Stimulated activated CD4-positive, alpha-beta T cell treated with anti-CD3 and anti-CD28 coated beads, Interleukin-4, amount 100 ng/mL, for 1 hour (primary cell): ENCODE results near the gene RHOD.
A peak's percentile ranks its signal among the peaks of the same experiment; 100 is the strongest.

ENCODE experiments used
- DNase-seq: peaks from one replicate; pipeline ENCODE4 v3.0.0-alpha.2; 2020

Gene RHOD

DNA sequence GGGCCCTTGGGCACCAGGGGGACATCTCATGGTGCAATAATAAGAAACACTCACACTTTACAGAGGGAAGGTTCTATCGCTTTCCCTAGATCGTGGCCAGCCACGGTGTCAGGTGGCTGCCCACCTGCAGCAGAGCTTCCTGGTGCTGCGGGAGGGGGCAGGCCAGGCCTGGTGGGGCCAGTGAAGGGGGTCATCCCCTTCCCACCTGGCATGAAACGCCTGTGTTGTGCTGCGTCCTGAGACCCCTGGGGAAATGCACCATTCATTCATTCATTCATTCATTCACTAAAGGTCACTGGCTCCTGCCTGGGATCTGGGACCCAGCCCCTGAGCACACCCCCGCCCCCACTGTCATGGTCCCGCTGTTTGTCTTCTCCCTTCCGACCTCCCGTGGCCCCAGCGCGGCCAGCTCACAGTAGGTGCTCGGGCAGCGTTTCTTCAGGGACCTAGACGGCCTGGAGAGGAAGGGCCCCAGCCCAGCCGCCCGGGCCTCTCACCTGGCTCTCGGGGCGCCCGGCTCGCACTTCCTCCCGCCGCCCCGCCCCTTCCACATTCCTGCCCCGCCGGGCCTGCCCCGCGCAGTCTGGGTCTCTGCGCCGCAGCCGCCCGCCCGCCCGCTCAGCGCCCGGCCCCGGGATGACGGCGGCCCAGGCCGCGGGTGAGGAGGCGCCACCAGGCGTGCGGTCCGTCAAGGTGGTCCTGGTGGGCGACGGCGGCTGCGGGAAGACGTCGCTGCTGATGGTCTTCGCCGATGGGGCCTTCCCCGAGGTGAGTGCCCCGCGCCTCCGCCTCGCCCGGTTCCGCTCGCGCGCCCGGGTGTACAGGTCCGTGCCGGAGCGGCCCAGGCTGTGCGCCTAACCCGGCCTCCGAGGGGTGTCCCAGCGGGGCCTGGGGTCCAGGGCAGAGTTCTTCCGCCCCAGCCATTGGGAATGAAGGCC, at the start of gene RHOD:
TSS of gene RHOD (plus strand) at position 581 of the 938 bp plus-strand sequence. CDS start at position 637, 56 bp downstream.
- DNase-seq = peak; percentile 41

DNA sequence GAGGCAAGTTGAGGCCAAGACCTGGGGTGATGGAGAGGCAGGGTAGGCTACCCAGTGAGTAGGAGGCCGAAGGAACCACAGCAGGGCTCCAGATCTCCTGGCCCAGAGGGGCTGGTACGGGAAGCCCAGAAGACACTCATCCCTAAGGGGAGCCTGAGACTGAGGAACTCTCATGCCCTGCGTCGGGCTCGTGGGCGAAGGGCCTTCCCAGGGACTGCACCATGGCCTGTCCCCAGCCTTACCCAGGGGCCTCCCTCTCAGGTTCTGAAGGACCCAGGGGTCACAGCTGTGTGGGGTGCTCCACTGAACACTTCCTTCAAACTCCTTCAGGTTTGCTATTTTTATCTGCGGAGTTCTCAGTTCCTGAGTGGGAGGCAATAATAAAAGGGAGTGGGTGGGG, 49.5 kb upstream of the RHOD start:
- no peak for DNase-seq

DNA sequence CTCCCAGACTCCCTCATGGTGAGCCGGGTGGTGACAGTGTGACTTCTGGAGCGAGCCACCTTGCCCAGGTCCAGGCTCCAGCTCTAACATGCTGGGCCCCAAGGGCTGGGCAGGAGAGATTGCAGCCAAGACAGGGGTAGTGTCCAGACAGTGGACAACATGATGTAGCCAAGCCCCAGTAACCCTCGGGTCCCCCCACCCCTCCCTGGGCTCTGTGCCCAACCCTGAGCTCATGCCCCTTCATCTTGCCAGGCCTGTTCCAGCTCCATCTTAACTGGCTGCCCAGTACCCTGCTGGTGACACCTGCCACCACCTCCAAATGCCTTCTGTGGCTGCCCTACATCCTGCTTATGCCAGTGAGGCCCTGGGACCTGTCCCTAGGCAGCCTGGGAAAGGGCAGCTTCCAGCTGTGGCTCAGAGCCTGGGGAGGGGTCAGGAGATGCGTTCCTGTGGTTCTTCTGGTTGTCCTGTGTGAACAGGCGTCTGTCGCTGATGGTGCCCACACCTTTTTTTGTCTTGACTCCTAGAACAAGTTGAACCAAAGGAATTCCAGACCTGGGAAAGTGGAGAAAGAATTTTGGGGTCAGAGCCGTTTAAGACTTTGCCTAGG, 46.2 kb upstream of the RHOD start:
- DNase-seq = no peak

DNA sequence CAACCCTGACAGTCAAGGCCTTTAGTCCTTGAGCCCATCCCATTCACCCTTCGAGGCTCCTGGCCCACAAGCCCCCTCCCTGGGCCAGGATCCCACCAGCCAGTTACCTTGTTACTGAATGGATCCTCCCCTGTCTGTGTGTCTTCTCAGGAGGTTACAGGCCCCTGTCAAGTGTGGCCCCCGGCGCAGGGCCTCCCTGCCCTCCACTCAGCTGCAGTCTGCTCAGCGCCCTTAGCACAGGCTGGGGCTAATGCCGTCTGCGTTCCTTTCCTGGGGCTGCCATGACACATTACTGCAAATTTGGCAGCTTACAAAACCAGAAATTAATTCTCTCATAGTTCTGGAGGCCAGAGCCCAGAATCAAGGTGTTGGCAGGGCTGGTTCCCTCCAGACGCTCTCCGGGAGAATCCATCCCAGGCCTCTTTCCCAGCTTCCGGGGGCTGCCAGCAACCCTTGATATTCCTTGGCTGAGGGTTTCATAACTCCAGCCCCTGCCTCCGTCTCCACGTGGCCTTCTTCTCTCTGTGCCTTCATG, 43.1 kb upstream of the RHOD start:
- DNase-seq = no peak

- no peak for DNase-seq
Observed at GRCh38 chr11:67014343-67014742, 42.3 kb upstream of the RHOD start.

- DNase-seq = no peak
Observed at GRCh38 chr11:67015048-67015447, 41.6 kb upstream of the RHOD start.

GRCh38 chr11:67016550-67016949, 40.1 kb upstream of the RHOD start:
- no peak for DNase-seq

DNA sequence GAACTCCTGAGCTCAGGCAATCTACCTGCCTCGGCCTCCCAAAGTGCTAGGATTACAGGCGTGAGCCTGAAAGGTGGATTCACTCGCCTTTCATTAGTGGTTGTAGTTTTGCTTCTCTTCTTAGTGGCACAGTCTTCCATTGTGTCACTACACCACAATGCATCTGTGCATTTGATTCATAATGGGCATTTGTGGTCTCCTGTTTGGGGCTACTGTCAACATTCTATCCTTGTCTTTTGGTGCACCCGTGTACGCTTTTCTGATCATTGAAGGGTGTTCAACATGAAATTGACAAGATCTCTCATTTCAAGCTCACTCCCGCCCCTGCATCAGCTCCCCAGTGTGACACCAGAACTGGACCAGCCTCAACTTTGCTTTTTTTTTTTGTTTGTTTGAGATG, 35.7 kb upstream of the RHOD start:
- DNase-seq = no peak

- DNase-seq = no peak
Observed at GRCh38 chr11:67022341-67022933, 34.2 kb upstream of the RHOD start.

GRCh38 chr11:67022961-67023956, 33.4 kb upstream of the RHOD start, which contains the start of gene SYT12:
TSS of gene SYT12 (plus strand) at chr11:67023134. CDS start at chr11:67030145, 7,011 bp downstream.
- DNase-seq = peak; percentile 27

DNA sequence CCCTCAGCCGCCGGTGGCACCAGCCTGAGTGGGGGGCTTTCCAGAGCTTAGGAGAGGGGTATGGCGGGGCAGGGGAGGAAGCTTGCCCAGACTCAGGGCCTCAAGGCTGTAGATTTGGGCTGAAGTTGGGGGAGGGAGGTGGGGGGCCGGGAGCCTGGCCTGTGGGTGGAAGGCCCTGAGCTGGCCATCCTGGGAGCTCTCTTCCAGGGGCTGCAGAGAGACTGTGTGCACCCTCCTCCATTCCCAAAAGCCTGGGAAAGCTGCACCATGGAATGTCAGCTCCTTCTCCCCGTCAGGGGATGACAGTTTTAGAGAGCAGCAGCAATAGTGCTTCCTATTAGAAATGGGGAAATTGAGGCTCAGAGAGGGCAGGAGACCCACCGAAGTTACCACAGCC, 32.7 kb upstream of the RHOD start:
- no peak for DNase-seq

GRCh38 chr11:67024410-67024809, 32.2 kb upstream of the RHOD start:
- DNase-seq = peak; percentile 22

GRCh38 chr11:67024966-67025365, 31.7 kb upstream of the RHOD start:
- DNase-seq = no peak

GRCh38 chr11:67025750-67026149, 30.9 kb upstream of the RHOD start:
- DNase-seq = no peak

DNA sequence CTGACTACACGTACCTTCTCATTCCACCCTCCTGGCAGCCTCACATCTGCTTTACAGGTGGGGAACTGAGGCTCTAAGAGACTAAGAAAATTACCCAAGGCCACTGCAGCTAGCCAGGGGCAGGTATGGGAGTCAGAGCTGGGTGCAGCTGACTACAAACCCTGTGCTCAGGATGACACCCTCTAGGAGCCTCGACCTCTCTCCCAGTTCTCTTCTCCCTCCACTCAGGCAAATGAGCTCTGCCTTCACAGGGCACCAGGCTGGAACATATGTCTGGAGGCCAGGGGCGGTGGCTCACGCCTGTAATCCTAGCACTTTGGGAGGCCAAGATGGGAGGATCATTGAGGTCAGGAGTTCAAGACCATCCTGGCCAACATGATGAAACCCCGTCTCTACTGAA, 29.7 kb upstream of the RHOD start:
- DNase-seq = no peak

DNA sequence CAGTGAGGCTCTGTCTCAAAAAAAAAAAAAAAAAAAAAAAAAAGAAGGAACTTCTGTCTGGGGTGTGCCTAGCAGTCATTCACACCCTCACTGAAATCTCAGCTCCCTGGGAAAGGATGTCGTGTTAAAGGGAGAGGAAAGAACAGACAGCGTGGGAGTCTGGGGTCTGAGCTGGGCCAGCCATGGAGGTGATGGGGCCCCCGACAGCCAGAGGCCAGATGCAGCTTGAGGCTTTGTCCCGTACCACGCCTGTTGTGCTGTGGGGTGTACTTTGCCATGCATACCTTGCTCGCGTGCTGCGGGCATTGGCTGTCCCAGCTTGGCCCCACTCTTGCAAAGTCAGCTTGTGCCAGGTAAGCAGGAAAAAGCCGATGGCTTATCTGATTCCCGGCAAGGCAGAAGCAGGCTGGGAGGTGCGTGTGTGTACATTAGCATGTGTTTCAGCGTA, 29.1 kb upstream of the RHOD start:
- no peak for DNase-seq

- no peak for DNase-seq
Observed at GRCh38 chr11:67027943-67028542, 28.6 kb upstream of the RHOD start.

DNA sequence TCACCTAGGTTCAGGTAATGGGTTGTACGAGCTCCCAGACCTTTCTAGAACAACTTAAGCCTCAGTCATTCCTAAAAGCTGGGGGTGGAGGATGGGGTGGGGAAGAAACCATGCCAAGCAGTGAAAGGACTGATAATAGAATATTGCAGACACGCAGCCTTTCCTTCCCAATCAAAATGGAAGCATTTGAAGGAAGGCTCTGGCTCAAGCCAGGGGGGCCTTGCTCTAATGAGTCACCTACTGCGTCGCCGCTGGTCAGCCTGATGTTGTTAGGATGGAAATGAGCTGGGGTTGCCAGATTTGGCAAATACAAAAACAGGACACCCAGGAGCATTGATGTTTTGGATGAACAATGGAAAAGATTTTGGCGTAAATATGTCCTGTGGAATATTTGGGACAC, 27.5 kb upstream of the RHOD start:
- DNase-seq = no peak

DNA sequence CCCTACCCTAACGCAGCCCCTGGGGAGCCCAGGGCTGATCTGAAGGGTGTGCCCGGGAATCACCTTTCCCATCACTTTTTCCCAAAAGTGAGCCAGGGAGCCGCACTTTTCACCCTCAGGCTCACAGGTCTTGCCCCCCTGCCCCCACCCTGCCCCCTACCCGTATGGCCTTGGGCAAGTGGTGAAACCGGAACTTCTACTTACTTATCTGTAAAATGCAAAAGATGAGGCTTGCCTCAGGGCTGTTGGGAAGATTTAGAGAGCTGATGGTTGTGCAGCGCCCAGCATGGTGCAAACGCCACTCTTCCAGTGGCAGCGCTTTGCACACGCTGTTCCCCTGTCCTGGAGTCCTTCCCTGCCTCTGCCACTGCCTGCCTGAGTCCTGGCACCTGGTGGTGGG, 25.7 kb upstream of the RHOD start:
- no peak for DNase-seq

DNA sequence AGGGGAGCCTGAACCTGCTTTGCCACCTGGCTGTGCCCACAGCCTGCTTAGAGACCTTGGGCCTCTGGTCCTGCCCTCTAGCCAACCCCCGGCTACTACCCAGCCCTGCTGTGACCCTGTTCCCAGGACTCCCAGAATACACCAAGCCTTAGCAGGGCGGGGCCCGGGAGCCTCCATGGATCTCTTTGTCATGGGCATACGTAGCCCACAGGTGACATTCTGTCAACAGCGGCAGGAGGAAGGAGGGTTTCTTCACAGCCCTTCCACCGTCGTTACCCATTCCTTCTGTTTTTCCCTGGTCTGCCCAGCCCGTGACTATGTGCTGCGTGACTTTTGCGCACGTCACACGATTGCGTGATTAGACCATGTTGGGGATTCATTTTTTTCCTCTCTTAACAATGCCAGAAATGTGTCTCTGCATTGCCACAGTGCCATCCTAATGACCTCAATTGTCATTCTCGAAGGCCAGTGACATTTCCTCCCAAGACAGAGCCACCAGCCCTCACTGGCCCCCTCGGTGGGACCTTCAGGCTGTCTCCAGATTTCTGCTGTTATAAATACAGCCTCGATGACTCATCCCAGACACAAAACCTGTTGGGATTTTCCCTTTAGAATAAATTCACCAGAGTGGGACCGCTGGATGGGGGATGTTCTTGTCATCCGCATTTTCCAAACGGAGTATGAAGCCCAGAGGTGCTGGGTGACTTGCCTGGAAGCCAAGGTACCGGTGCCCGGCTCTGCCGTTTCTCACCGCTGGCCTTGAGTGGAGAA, 24.7 kb upstream of the RHOD start:
- DNase-seq = no peak
